Islet precursor cell (in vitro differentiated cells): ENCODE data around the gene EXOC5.
"Not testable (repeated sequence)": the region's sequence is repeated elsewhere in the genome, so short reads cannot be mapped to it uniquely, and the experiment has no call there.

ENCODE experiments used
- DNase-seq: peaks from one replicate; pipeline ENCODE4 v3.0.0-alpha.2; 2018

Gene EXOC5

GRCh38 chr14:57268161-57269069, at the start of gene EXOC5, which contains the start of gene AP5M1:
EXOC5 (minus strand) TSS chr14:57268905; CDS start chr14:57268648, 257 bp downstream.
AP5M1 (plus strand) TSS chr14:57268971; CDS start chr14:57269315, 344 bp downstream.
- peak; percentile 95 for DNase-seq

- DNase-seq, result peak; percentile 87
These were observed 48.6 kb upstream of the EXOC5 start for GRCh38 chr14:57317248-57317833.

DNA sequence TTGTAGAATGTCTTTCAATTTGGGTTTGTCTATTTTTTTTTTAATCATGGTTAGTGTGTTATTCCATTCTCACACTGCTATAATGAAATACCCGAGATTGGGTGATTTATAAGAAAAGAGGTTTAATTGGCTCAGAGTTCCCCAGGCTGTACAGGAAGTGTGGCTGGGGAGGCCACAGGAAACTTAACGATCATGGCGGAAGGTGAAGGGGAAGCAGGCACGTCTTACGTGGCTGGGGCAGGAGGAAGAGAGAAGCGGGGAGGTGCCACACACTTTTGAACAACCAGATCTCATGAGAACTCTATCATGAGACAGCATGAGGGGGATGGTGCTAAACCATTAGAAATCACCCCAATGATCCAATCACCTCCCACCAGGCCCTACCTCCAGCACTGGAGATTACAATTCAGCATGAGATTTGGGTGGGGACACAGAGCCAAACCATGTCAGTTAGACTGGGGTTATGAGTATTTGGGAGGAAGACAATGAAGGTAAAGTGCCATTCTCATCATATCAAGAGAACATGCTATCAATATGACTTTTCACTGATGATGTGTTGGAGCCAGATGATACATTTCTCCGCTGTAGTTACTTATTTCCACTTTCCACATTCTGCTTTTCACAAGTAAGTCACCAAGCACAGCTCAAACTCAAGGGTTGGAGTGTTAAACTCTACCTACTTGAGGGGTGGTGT, 45.8 kb upstream of the EXOC5 start:
- no peak for DNase-seq

- DNase-seq, result no peak
These were observed 34.2 kb upstream of the EXOC5 start for GRCh38 chr14:57302883-57303282.

- no peak for DNase-seq
These were observed 30.8 kb upstream of the EXOC5 start for GRCh38 chr14:57299511-57299910.

DNA sequence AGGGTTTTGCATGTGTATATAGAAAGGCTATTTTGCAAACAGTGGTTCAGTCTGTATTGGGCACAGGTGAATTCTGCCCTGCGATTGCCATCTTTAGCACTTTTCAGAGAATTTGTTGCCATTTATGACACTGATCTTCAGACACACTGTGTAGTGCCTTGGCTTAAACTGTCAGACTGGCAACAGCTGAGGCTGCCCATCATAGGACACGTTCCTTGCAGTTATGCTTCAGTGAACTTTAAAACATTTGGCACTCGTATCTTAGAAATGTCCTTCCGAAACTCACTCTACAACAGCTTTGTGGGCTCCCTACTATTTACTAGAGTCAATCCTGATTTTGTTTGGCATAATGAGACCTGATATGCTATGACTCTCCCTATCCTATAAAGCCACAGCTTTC, 29.1 kb upstream of the EXOC5 start:
- DNase-seq, result no peak

DNA sequence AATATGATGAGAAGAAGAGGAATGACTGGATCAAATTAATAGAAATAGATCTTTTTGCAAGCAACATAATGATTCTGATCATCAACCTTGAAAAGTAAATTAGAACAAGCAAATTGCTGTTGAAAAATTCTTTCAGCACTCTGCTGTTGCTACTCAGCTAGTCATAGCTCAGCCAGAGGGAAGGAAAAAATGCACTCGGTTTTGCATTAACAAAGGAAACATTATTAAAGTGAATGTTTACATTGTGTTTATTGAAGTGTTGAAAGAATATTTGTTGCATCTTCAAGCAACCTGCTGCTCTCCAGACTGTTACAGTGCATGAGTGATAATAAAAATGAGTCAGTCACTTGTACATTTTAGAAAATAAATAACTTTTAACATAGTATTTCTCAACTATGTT, 26.5 kb upstream of the EXOC5 start:
- no peak for DNase-seq

DNA sequence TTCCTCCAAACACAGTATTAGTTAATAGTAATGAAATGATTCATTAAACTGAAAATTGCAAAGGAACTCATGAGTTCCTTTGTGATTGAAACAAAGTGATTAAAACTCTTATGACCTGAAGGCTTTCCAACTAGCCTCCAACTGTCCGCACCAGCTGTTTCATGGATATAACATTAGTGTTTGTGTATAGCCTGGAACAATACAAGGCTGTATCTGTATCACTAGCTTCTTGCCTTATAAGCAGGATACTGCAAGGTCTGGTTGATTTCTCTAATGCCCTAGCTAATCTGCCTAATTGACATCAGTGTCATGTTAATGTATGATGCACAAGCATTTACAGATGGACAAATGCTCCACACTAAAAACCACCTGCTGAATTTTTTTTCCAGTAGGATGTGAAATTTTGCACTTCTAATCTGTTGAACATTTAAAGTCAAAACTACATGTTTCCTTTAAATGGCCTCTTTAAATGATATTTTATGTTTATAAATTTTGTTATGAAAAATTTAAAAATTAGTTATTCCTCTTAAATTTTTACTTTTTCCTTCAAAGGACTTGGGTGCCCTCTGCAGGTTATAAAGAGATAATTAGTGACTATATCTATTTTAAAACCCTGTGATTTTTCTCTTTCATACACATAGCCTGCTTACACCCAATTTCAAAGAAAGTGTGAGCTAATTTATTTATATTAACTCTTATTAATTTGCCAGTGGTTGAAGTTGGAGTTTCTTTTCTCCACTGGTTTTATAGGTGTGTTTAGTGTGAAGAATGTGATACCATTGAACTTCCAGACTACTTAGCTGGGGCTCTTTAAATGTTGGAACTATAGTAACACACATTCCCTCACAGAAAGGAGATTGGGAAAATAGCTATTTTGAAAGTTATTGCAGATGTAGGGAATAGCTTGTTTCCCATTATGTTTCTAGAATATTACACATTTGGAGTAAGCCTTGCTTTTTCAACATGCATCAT, 25.4 kb upstream of the EXOC5 start:
- DNase-seq, result no peak

DNA sequence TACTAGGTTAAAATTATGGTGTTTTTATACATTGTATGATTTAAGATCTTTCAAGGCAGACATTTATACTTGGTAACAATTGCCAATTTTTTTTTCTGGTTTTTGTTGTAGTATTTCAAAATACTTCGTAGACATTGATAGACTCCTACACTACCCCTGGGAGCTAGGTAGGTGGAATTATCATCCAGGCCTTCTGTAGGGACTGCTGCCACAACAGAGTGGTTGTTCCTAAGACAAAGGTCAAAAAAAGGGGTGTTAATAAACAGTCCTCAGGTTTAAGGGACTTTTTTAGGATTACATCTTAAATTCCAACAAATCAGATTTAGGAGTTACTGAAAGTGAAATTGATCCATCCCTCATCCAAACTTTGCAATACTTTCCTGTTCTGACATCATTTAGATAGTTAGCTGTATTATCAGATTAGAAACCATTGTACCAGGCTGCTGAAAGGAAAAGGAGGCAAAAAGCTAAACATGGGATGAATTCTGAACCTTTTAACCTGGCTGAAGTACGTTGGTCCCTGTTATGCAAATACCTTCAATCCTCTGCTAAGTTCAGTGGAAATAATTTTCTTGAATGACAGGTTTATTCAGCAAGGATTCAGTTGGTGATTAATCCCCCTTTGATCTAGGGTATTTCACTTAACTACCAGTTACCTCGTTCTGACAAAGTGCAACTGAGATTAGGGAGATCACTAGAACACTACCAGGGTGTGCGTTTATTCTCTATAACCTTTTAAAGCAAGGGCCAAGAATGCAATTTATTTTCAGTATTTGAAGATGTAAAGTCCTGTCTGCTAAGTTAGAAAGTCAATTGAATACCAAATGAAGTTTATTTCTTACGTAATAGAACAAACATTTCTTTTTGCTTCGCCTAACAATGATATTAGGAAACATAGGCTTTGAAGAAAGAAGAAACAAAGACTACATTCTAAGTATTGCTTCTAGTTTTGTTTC, 23.3 kb upstream of the EXOC5 start:
- DNase-seq, result no peak

GRCh38 chr14:57290751-57291150, 22.0 kb upstream of the EXOC5 start:
- no peak for DNase-seq

DNA sequence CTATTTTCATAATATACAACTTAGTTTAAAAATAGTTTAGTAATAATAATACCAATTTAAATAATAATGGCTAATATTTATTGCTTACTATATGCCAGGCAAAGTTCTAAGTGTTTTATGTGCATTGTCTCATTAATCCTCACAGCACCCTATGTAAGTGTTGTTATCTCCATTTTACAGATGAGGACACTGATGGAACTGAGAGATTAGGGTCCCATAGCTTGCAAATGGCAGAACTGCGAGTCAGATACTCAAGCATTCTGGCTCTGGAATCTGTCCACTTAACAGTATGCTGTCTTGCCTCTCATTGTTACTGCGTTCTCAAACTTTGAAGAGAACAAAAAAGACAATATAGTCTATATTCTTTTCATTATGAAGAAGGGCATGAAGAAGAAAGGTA, 19.0 kb upstream of the EXOC5 start:
- DNase-seq, result peak; percentile 63

- DNase-seq, result no peak
These were observed 8.4 kb upstream of the EXOC5 start for GRCh38 chr14:57277062-57277461.

GRCh38 chr14:57275023-57275664, 6.4 kb upstream of the EXOC5 start:
- no peak for DNase-seq

GRCh38 chr14:57274551-57274950, 5.8 kb upstream of the EXOC5 start:
- DNase-seq, result no peak

- DNase-seq, result no peak
These were observed 4.5 kb upstream of the EXOC5 start for GRCh38 chr14:57273236-57273635.

DNA sequence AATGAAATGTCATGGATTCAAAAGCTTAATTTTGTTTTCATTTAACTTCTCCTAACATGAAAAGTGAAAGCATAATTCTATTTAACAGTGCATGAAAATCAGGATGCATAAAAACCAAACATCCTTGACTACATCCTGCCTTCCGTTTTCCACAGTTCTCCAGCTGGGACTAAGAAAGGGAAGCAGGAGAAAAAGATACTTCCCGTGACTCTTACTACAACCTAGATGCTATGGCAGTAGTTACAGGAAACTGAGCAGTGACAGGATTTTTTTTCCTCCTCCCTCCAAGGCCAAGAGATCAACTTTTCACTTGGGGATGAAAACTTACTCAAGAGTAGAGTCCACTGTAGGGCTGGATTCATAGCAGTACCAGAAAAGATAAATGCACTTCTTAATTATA, 2.6 kb downstream of the EXOC5 start:
- no peak for DNase-seq

DNA sequence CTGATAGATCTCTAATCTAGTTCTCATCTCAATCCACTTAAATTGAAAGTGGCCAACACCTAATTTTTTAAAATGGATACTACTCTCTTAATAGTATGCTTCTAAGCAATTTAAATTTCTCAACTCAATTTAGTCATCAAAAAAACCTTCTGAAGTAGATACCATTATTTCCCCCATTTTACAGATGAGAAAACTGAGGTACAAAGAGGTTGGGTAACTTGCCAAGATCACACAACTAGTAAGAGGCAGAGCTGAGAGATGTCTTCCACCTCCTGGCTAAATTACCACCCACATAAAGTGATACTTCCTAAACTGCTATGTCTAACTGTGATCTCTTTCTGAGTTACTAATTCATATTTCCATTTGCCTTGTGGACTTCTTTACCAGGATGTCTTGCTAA, 6.6 kb downstream of the EXOC5 start:
- no peak for DNase-seq

DNA sequence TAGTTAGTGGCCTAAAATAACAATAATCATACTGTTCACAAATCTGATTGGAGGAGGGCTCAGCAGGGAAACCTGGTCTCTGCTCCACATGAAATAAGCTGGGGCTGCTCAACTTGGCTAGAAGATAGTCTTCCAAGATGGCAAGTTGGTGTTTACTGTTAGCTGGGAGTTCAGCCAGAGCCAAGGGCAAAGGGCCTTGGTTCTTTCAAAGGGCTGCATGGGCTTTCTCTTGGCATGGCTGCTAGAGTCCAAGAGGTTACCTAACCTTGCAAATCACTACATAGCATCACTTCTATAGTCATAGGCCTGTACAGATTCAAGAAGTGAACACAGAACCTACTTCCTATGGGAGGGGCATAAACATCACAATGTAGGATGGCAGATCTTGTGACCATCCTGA, 7.1 kb downstream of the EXOC5 start:
- no peak for DNase-seq

- DNase-seq, result no peak
These were observed 9.0 kb downstream of the EXOC5 start for GRCh38 chr14:57259672-57260071.

DNA sequence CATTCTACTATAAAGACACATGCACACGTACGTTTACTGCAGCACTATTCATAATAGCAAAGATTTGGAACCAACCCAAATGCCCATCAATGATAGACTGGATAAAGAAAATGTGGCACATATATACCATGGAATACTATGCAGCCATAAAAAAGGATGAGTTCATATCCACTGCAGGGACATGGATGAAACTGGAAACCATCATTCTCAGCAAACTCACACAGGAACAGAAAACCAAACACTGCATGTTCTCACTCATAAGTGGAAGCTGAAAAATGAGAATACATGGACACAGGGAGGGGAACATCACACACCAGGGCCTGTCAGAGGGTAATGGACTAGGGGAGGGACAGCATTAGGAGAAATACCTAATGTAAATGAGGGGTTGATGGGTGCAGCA, 10.5 kb downstream of the EXOC5 start:
- not testable (repeated sequence) for DNase-seq

DNA sequence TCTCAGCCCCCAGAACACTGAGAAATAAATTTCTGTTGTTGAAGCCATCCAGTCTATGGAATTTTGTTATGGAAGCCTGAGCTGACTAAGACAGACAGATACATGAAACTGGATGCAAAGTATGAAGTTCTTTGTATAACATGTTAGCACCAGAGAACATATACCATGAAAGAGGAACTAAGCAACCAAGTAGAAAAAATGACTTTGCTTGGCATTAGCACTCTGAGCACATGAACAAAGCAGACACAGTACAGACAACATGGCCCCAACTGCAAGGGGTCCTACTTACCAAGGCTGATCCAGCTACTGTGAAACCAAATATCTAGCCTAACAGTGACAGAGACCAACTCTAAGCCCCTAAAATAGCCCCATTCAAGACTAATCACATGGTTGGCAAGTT, 13.8 kb downstream of the EXOC5 start:
- DNase-seq, result no peak
